Measurements from ENCODE around the gene SELENBP1.

- TF ChIP-seq CTCF (IDR thresholded peaks at IDR 0.05) = no peak
- no peak for TF ChIP-seq POLR2A (IDR thresholded peaks at IDR 0.05)
Measured at GRCh38 chr1:151411884-151412283, 39.4 kb upstream of the SELENBP1 start.
